Breast epithelium (tissue), 4 donors: ENCODE data around the gene IGSF22. TPM values are rescaled to one million over a fixed set of nuclear protein-coding genes. Genes with fewer than 3 reads are reported as not detected.
"Not testable (repeated sequence)": the region's sequence is repeated elsewhere in the genome, so short reads cannot be mapped to it uniquely, and the experiment has no call there.

Source experiments
- DNase-seq, 2 donors: peaks; one replicate each; pipeline ENCODE4 v3.0.0-alpha.2; 2019; ENCODE audit warnings: low spot score in 2 of 2
- H3K27ac ChIP-seq, 2 donors: fragments of 200-600 bp; sonication (generic) in 1 of 2; one replicate each; pipeline ENCODE4 v1.5.1; 2016 to 2019; ENCODE audit warnings: mild to moderate bottlenecking in 1 of 2
- H3K27me3 ChIP-seq, 2 donors: fragments of 200-600 bp; sonication (generic) in 1 of 2; one replicate each; pipeline versions ENCODE4 v1.5.1 to v1.6.0; 2017 to 2019; ENCODE audit warnings: control low read depth in 1 of 2, mild to moderate bottlenecking in 1 of 2
- H3K36me3 ChIP-seq: fragments of 200-600 bp; one replicate; pipeline ENCODE4 v1.5.1; 2019
- H3K4me1 ChIP-seq, 2 donors: fragments of 200-600 bp; sonication (generic); one replicate each; pipeline ENCODE4 v1.5.1; 2016 to 2019; ENCODE audit warnings: control low read depth in 1 of 2
- H3K4me3 ChIP-seq, 3 donors: fragments of 200-600 bp; sonication (generic); 1 replicate in 2 of 3; 2 replicates in 1 of 3; pipeline ENCODE4 v1.5.1; 2016 to 2019; ENCODE audit warnings: mild to moderate bottlenecking in 3 of 3, moderate library complexity in 2 of 3
- H3K9me3 ChIP-seq, 2 donors: fragments of 200-600 bp; sonication (generic) in 1 of 2; one replicate each; pipeline ENCODE4 v1.5.1; 2016 to 2019; ENCODE audit warnings: control low read depth in 1 of 2
- CTCF ChIP-seq, 3 donors: fragments of 450-650 bp; IDR thresholded peaks; one replicate each; pipeline ENCODE4 v1.5.1; 2016 to 2017; ENCODE audit warnings: antibody characterized with exemption in 3 of 3, mild to moderate bottlenecking in 3 of 3, moderate library complexity in 3 of 3
- POLR2A ChIP-seq: fragments of 450-650 bp; IDR thresholded peaks from one replicate; pipeline ENCODE4 v1.6.1; 2016; ENCODE audit warnings: antibody characterized with exemption, mild to moderate bottlenecking, moderate library complexity
- POLR2AphosphoS5 ChIP-seq, 3 donors: sonication (generic); formaldehyde crosslinking; IDR thresholded peaks; one replicate each; pipeline ENCODE4 v1.6.1; 2017; ENCODE audit warnings: antibody characterized with exemption in 3 of 3
- intact Hi-C: fragments of 100-400 bp; cut with DNase I; formaldehyde crosslinking; loops from one replicate; pipeline ENCODE4 v1.15.1; 2023; ENCODE audit warnings: low total_unique reads
- total RNA-seq, 3 donors: library from RNA; depleted of rRNA; stranded (reverse); fragments of >200 nt; gene quantifications; one replicate each; pipeline ENCODE4 v1.1.0, GENCODE V29; 2016

Gene IGSF22
- total RNA-seq, 3 donors from 2014 or later: 0.44 to 0.66 TPM; not detected in 1

DNA sequence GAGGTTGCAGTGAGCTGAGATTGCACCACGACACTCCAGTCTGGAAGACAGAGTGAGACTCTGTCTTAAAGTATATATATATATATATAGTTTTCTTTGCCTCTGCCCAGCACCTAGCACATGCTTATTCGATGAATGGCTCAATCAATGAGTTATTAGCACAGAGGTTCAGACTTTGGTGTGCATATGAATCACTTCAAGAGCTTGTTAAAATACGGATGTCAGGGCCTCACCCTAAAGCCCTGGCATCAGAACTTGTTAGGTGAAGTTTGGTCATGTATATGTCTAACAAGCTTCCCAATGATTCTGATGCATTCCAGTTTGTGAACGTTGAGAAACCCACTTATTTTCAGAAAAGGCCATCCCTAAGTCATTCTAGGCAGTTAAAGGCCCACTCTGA is 49.2 kb downstream of the IGSF22 start:
- DNase-seq: no peak
- no peak overlapping the region for H3K4me3 ChIP-seq
- intact Hi-C loops: no loop called here
- no peaks in the 10 kb centered on the region for H3K4me1 ChIP-seq
- TF ChIP-seq POLR2A: no peak
- TF ChIP-seq POLR2AphosphoS5 (IDR thresholded peaks at IDR 0.05): no peak
- TF ChIP-seq CTCF (IDR thresholded peaks at IDR 0.05): no peak
- no peaks in the 10 kb centered on the region for H3K9me3 ChIP-seq
- no peak overlapping the region for H3K27ac ChIP-seq
- no peaks in the 10 kb centered on the region for H3K27me3 ChIP-seq
- H3K36me3 ChIP-seq: no peaks in the 10 kb centered on the region

DNA sequence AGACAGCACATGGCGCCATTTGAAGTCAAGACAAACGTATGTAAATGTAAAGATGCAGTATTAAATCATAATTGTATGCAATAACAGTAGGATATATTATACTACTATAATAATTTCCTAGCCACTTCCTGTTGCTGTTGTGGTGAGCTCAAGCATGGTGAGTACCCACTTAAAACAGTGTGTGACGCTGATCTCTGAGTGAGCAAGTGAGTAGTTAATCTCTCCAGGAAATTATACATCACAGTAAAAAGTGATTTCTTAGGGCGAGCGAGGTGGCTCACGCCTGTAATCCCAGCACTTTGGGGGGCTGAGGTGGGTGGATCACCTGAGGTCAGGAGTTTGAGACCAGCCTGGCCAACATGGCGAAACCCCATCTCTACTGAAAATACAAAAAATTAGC is 53.8 kb downstream of the IGSF22 start:
- H3K4me1 ChIP-seq, H3K36me3 ChIP-seq, H3K9me3 ChIP-seq, H3K27ac ChIP-seq, H3K27me3 ChIP-seq, intact Hi-C loops, H3K4me3 ChIP-seq, DNase-seq: not testable (repeated sequence)

- DNase-seq: no peak
- no peak overlapping the region for H3K27ac ChIP-seq
- no peak for TF ChIP-seq POLR2AphosphoS5 (IDR thresholded peaks at IDR 0.05)
- no peak for TF ChIP-seq CTCF (IDR thresholded peaks at IDR 0.05)
- TF ChIP-seq POLR2A: no peak
- H3K27me3 ChIP-seq: no peaks in the 10 kb centered on the region
- H3K9me3 ChIP-seq: no peaks in the 10 kb centered on the region
- H3K36me3 ChIP-seq: no peaks in the 10 kb centered on the region
- no peaks in the 10 kb centered on the region for H3K4me1 ChIP-seq
- no peak overlapping the region for H3K4me3 ChIP-seq
- intact Hi-C loops: no loop called here
These were observed 54.7 kb downstream of the IGSF22 start for GRCh38 chr11:18671246-18671645.

DNA sequence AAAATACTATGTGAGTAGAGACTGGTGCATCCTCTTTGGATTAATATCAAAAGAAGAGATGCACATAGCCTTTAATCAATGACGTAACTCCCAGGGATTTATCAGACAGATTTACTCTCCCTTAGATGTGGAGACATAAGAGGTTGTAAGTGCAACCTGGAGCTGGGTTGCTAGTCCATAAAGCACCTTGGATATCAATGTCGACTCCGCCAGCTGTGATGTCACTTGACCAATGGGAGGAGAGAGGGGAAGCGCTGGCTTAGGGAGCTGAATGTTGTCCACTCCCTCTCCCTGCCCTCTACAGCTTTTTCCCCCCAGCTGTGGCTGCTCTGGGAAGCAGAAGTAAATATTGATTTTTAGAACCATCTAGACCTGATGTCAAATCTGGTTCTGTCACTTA is 56.3 kb downstream of the IGSF22 start:
- intact Hi-C loops: no loop called here
- Histone ChIP-seq H3K4me1 (no peaks in the 10 kb centered on the region), H3K4me3 (no peak overlapping the region), H3K27ac (no peak overlapping the region), H3K9me3 (no peaks in the 10 kb centered on the region), H3K27me3 (no peaks in the 10 kb centered on the region), H3K36me3 (no peaks in the 10 kb centered on the region)
- no peak for DNase-seq
- TF ChIP-seq CTCF (IDR thresholded peaks at IDR 0.05): no peak
- no peak for TF ChIP-seq POLR2A
- TF ChIP-seq POLR2AphosphoS5 (IDR thresholded peaks at IDR 0.05): no peak

DNA sequence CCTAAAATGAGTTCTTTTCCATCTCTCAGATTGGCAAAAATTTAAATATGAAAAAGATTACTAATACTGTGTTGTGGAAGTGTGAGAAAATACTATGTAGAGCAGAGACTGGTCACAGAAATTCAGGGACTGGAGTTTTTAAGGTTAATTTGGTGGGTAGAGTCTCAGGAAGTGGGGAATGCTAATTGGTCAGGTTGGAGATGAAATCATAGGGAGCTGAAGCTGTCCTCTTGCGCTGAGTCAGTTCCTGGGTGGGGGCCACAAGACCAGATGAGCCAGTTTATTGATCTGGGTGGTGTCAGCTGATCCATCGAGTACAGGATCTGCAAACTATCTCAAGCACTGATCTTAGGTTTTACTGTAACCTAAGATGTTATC is 56.8 kb downstream of the IGSF22 start:
- H3K4me1 ChIP-seq: no peaks in the 10 kb centered on the region
- no peak for TF ChIP-seq POLR2AphosphoS5 (IDR thresholded peaks at IDR 0.05)
- TF ChIP-seq CTCF (IDR thresholded peaks at IDR 0.05): no peak
- TF ChIP-seq POLR2A: no peak
- H3K27ac ChIP-seq: no peak overlapping the region
- no peak overlapping the region for H3K4me3 ChIP-seq
- no peaks in the 10 kb centered on the region for H3K9me3 ChIP-seq
- no peaks in the 10 kb centered on the region for H3K36me3 ChIP-seq
- no peaks in the 10 kb centered on the region for H3K27me3 ChIP-seq
- intact Hi-C loops: no loop called here
- no peak for DNase-seq

- H3K4me1 ChIP-seq: no peaks in the 10 kb centered on the region
- no peaks in the 10 kb centered on the region for H3K27me3 ChIP-seq
- intact Hi-C loops: no loop called here
- H3K9me3 ChIP-seq: no peaks in the 10 kb centered on the region
- TF ChIP-seq CTCF (IDR thresholded peaks at IDR 0.05): no peak
- H3K4me3 ChIP-seq: no peak overlapping the region
- H3K36me3 ChIP-seq: no peaks in the 10 kb centered on the region
- H3K27ac ChIP-seq: no peak overlapping the region
- DNase-seq: no peak
These were observed 57.9 kb downstream of the IGSF22 start for GRCh38 chr11:18668131-18668530.

GRCh38 chr11:18665353-18665872 is 60.6 kb downstream of the IGSF22 start:
- H3K9me3 ChIP-seq, H3K27ac ChIP-seq, H3K36me3 ChIP-seq, intact Hi-C loops, H3K4me3 ChIP-seq, H3K4me1 ChIP-seq, DNase-seq, H3K27me3 ChIP-seq: not testable (repeated sequence)
